SK-N-SH (cell line): ENCODE results near the gene CLRN3. TPM values are rescaled to one million over a fixed set of nuclear protein-coding genes. Genes with fewer than 3 reads are reported as not detected.

ENCODE experiments used
- CTCF ChIA-PET: fragments of 300-600, 350-600 bp; formaldehyde crosslinking; extraction: SDS; loops from one replicate; lab custom pipeline; 2021; lab: Yijun Ruan, JAX
- POLR2A ChIA-PET: fragments of 350-600 bp; sonication (Branson Sonifier 250); formaldehyde crosslinking; extraction: SDS; loops from one replicate; lab custom pipeline; 2020; ENCODE audit warnings: antibody characterized with exemption, inconsistent platforms; lab: Yijun Ruan, JAX
- DNase-seq: peaks from one replicate; pipeline ENCODE4 v3.0.0; 2012
- H2AFZ ChIP-seq: fragments of 200-600 bp; sonication (generic); 2 replicates; pipeline ENCODE4 v1.8.1; 2016; ENCODE audit warnings: antibody characterized with exemption, mild to moderate bottlenecking, low read depth
- H3F3A ChIP-seq: fragments of 200-600 bp; sonication (generic); replicated peaks from 2 replicates; pipeline ENCODE3; 2016; ENCODE audit warnings: antibody characterized with exemption, mild to moderate bottlenecking; ENCODE audit not compliant: insufficient read depth
- H3K27ac ChIP-seq, 2 experiments: fragments of 200-500 bp in 1 of 2; fragments of 200-600 bp in 1 of 2; sonication (Bioruptor generic) in 1 of 2; sonication (generic), shearing (Covaris generic) in 1 of 2; 2 replicates each; pipeline versions ENCODE4 v1.5.1 to v1.6.1; 2014 to 2016; ENCODE audit warnings: low read depth in 2 of 2, inconsistent platforms in 1 of 2, low read length in 1 of 2, mild to moderate bottlenecking in 1 of 2, mixed read lengths in 1 of 2
- H3K27me3 ChIP-seq: fragments of 200-600 bp; sonication (generic), shearing (Covaris generic); 2 replicates; pipeline ENCODE4 v1.6.1; 2016; ENCODE audit warnings: mixed run types; ENCODE audit not compliant: insufficient read depth
- H3K36me3 ChIP-seq, 2 experiments: fragments of 200-500 bp in 1 of 2; fragments of 200-600 bp in 1 of 2; sonication (Bioruptor generic) in 1 of 2; sonication (generic) in 1 of 2; replicated peaks in 1 of 2; 2 replicates each; pipeline versions ENCODE3 to v1.5.1; 2014 to 2016; ENCODE audit warnings: low read length in 1 of 2, mild to moderate bottlenecking in 1 of 2; ENCODE audit not compliant: insufficient read depth in 2 of 2, control insufficient read depth in 1 of 2
- H3K4me1 ChIP-seq, 2 experiments: fragments of 200-500 bp in 1 of 2; fragments of 200-600 bp in 1 of 2; sonication (Bioruptor generic) in 1 of 2; sonication (generic), shearing (Covaris generic) in 1 of 2; 2 replicates each; pipeline versions ENCODE4 v1.5.1 to v1.6.1; 2014 to 2016; ENCODE audit warnings: low read depth in 1 of 2, low read length in 1 of 2, mixed run types in 1 of 2; ENCODE audit not compliant: insufficient read depth in 2 of 2, control insufficient read depth in 1 of 2
- H3K4me2 ChIP-seq: fragments of 200-600 bp; sonication (generic), shearing (Covaris generic); 2 replicates; pipeline ENCODE4 v1.6.1; 2017; ENCODE audit warnings: mixed run types
- H3K4me3 ChIP-seq, 2 experiments: fragments of 200-500 bp in 1 of 2; fragments of 200-600 bp in 1 of 2; sonication (Bioruptor generic) in 1 of 2; sonication (generic), shearing (Covaris generic) in 1 of 2; 2 replicates each; pipeline versions ENCODE4 v1.5.1 to v1.8.1; 2014 to 2016; ENCODE audit warnings: low read depth in 2 of 2, inconsistent platforms in 1 of 2, low read length in 1 of 2, mild to moderate bottlenecking in 1 of 2, mixed read lengths in 1 of 2, moderate library complexity in 1 of 2
- H3K79me2 ChIP-seq: fragments of 200-600 bp; sonication (generic); 2 replicates; pipeline ENCODE4 v1.8.1; 2017; ENCODE audit warnings: mild to moderate bottlenecking; ENCODE audit not compliant: insufficient read depth
- H3K9ac ChIP-seq: fragments of 200-600 bp; sonication (generic); 2 replicates; pipeline ENCODE4 v1.6.1; 2017; ENCODE audit warnings: mixed run types
- H3K9me2 ChIP-seq: fragments of 200-600 bp; sonication (generic); 2 replicates; pipeline ENCODE4 v1.6.1; 2017; ENCODE audit warnings: mixed run types
- H3K9me3 ChIP-seq: fragments of 200-600 bp; sonication (generic); 2 replicates; pipeline ENCODE4 v1.6.1; 2017; ENCODE audit warnings: mixed run types, mild to moderate bottlenecking, moderate library complexity
- H4K20me1 ChIP-seq: fragments of 200-600 bp; sonication (generic); 2 replicates; pipeline ENCODE4 v1.6.1; 2017; ENCODE audit warnings: mild to moderate bottlenecking, mixed run types; ENCODE audit not compliant: insufficient read depth
- CTCF ChIP-seq: fragments of 200-600 bp; sonication (generic); IDR thresholded peaks from 2 replicates; pipeline ENCODE4 v1.6.1; 2017; ENCODE audit warnings: antibody characterized with exemption, mild to moderate bottlenecking, moderate library complexity
- EP300 ChIP-seq, 2 experiments: IDR thresholded peaks; 2 replicates each; pipeline versions ENCODE4 v1.4.0 to v1.6.1; 2012; ENCODE audit warnings: borderline replicate concordance in 1 of 2, low read depth in 1 of 2, low read length in 1 of 2
- FOXM1 ChIP-seq: IDR thresholded peaks from 2 replicates; pipeline ENCODE4 v1.4.0; 2012; ENCODE audit warnings: low read depth, mild to moderate bottlenecking
- GATA2 ChIP-seq: sonication (generic); formaldehyde crosslinking; IDR thresholded peaks from 2 replicates; pipeline ENCODE4 v1.5.0; 2020; ENCODE audit warnings: mild to moderate bottlenecking, missing genetic modification reagents
- IRF3 ChIP-seq: fragments of 150-350 bp; IDR thresholded peaks from 2 replicates; pipeline ENCODE4 v1.6.1; 2016; ENCODE audit warnings: mild to moderate bottlenecking, low read depth, low read length
- JUND ChIP-seq: IDR thresholded peaks from 2 replicates; pipeline ENCODE4 v1.4.0; 2012
- MEF2A ChIP-seq: IDR thresholded peaks from 2 replicates; pipeline ENCODE4 v1.4.0; 2012; ENCODE audit warnings: low read depth, borderline replicate concordance
- MXI1 ChIP-seq: IDR thresholded peaks from 2 replicates; pipeline ENCODE4 v1.6.1; 2012; ENCODE audit warnings: mild to moderate bottlenecking, low read depth, low read length, improper control_type of control experiment
- NRF1 ChIP-seq: IDR thresholded peaks from 2 replicates; pipeline ENCODE4 v1.6.1; 2012; ENCODE audit warnings: low read depth, mild to moderate bottlenecking, low read length
- RCOR1 ChIP-seq: fragments of 150-350 bp; IDR thresholded peaks from 2 replicates; pipeline ENCODE4 v1.6.1; 2017; ENCODE audit warnings: antibody characterized with exemption, low read length
- REST ChIP-seq: IDR thresholded peaks from 2 replicates; pipeline ENCODE4 v1.6.1; 2012; ENCODE audit warnings: mild to moderate bottlenecking, low read depth, low read length, moderate library complexity
- RFX5 ChIP-seq: IDR thresholded peaks from 2 replicates; pipeline ENCODE4 v1.6.1; 2012; ENCODE audit warnings: mild to moderate bottlenecking, improper control_type of control experiment, low read length
- RXRA ChIP-seq: IDR thresholded peaks from 2 replicates; pipeline ENCODE4 v1.4.0; 2012; ENCODE audit warnings: low read depth, mild to moderate bottlenecking, borderline replicate concordance
- SIN3A ChIP-seq: IDR thresholded peaks from 2 replicates; pipeline ENCODE4 v1.6.1; 2012; ENCODE audit warnings: low read depth, mild to moderate bottlenecking, low read length, moderate library complexity, borderline replicate concordance
- TAF1 ChIP-seq: IDR thresholded peaks from 2 replicates; pipeline ENCODE4 v1.6.1; 2012; ENCODE audit warnings: low read depth, mild to moderate bottlenecking, low read length, moderate library complexity, borderline replicate concordance
- TEAD4 ChIP-seq: IDR thresholded peaks from 2 replicates; pipeline ENCODE4 v1.4.0; 2012; ENCODE audit warnings: mild to moderate bottlenecking, borderline replicate concordance; ENCODE audit not compliant: insufficient read depth
- USF2 ChIP-seq: fragments of 150-350 bp; IDR thresholded peaks from 2 replicates; pipeline ENCODE4 v1.6.1; 2017; ENCODE audit warnings: antibody characterized with exemption, low read length, low read depth, borderline replicate concordance
- YY1 ChIP-seq: IDR thresholded peaks from 2 replicates; pipeline ENCODE4 v1.4.0; 2012; ENCODE audit warnings: low read depth, mild to moderate bottlenecking
- ZBTB33 ChIP-seq: IDR thresholded peaks from 2 replicates; pipeline ENCODE4 v1.4.0; 2012; ENCODE audit warnings: low read depth, borderline replicate concordance
- WGBS: methylation state at CpG from one replicate; pipeline ENCODE4 v1.1.6; 2017; ENCODE audit warnings: low lambda C conversion rate; 5-methylcytosine and 5-hydroxymethylcytosine counted together
- polyA plus RNA-seq, 3 experiments: library from polyadenylated mRNA; depleted of rRNA; stranded (reverse); fragments of >200 nt; gene quantifications; 2 replicates each; pipeline ENCODE4 v1.2.3, GENCODE V29; 2012

The CLRN3 gene
- polyA plus RNA-seq, 1 of the 3 experiments (the other 2 are of a cell fraction), result 0.25 TPM

GRCh38 chr10:127910464-127910770 lies 17.7 kb upstream of the CLRN3 start:
- H3K36me3 ChIP-seq, result no peaks in the 10 kb centered on the region
- POLR2A ChIA-PET, result no interaction called here
- no peaks in the 10 kb centered on the region for H3K27me3 ChIP-seq
- H3K9me3 ChIP-seq, result no peaks in the 10 kb centered on the region
- 61% methylated on average over 2 of the region's 2 CpGs for WGBS
- H3K79me2 ChIP-seq, result no peaks in the 10 kb centered on the region; the same call in 1 of the 2 replicates
- DNase-seq, result no peak
- H3K27ac ChIP-seq, result no peak overlapping the region
- H3K4me1 ChIP-seq, result peaks cover 0 to 17% of the 10 kb centered on the region in 2 experiments; a peak in 2 of 4 replicates
- no peak overlapping the region for H3K9ac ChIP-seq
- H3F3A ChIP-seq, result peaks cover 3% of the 10 kb centered on the region
- H2AFZ ChIP-seq, result no peak overlapping the region
- TF ChIP-seq SIN3A, result no peak
- TF ChIP-seq EP300 (IDR thresholded peaks at IDR 0.05; ENCODE audit: borderline replicate concordance in 1 of 2, low read depth in 1 of 2, low read length in 1 of 2), result no peak
- no peak for TF ChIP-seq YY1
- TF ChIP-seq FOXM1, result no peak
- no peak for TF ChIP-seq USF2
- no peak for TF ChIP-seq MXI1
- no peak for TF ChIP-seq MEF2A
- TF ChIP-seq TAF1, result no peak
- no peak for TF ChIP-seq REST
- TF ChIP-seq RFX5, result no peak
- no peak for TF ChIP-seq JUND
- TF ChIP-seq NRF1, result no peak
- no peak for TF ChIP-seq ZBTB33
- TF ChIP-seq IRF3, result no peak
- TF ChIP-seq TEAD4, result no peak
- no peak for TF ChIP-seq RXRA
- TF ChIP-seq GATA2, result no peak
- TF ChIP-seq CTCF, result no peak
- TF ChIP-seq RCOR1, result no peak
- H3K9me2 ChIP-seq, result no peaks in the 10 kb centered on the region
- CTCF ChIA-PET, result interaction anchor here (0.6 to 13.6 kb wide), 3 partner anchors 62 to 138 kb away, joined by 4 to 389 read pairs (median 124); no protein-coding TSS in a partner anchor
- H3K4me2 ChIP-seq, result no peak overlapping the region
- H3K4me3 ChIP-seq, result no peak overlapping the region
- no peaks in the 10 kb centered on the region for H4K20me1 ChIP-seq
